HK-2 (cell line): ENCODE data around the gene DNAJC15.

Experiments
- DNase-seq: peaks from one replicate; pipeline ENCODE4 v3.0.0-alpha.2; 2018; ENCODE audit not compliant: unreplicated experiment

Gene DNAJC15

DNA sequence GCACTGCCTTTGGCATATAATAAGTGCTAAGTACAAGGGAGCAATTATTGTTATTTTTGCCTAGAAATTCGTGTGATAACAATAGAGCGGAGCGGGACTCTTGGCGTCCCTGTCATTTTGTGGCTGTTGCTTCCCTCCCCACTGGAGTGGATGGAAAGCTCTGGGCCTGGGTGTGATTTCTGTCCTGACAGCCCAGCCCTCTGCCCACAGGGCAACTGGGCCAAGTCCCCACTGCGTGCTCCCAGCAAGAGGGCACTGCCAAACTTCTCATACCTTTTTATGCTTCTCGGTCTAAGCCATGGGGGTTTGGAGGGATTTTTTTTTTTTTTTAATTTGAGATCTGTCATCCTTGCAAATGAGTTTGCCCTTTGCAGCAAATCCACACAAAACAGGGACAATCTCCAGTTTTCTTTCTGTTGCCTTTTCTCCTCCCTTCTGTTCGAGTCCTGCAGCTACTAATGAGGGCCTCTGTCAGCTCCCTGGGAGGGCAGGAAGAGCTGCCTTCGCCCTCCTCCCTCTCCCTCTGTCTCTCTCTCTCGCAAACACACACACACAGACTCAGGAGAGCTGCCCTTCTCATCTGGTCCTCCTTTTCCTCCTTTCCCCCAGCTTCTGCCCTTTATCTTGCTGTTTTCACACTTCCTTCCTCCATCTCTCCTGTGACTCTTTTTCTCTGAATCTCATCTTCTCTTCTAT lies 103.9 kb downstream of the DNAJC15 start:
- no peak for DNase-seq

DNA sequence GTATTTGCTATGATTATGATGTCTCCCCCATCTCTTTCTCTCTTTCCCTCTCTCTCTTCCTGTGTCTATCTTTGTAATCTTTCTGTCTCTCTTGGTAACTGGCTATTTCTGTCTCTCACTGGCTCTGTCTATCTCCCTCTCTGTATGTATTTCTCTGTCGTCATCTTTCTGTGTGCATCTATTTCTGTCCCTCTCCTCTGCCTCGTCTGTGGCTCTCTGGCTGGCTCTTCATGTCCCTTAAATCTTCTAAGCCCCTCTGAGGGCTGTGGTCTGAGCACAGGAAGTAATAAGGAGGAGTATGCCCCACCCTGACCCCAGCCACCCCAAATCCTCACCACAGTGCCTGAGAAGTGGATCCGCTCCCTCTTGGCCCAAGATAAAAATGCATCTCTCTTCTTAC lies 104.4 kb downstream of the DNAJC15 start:
- no peak for DNase-seq

DNA sequence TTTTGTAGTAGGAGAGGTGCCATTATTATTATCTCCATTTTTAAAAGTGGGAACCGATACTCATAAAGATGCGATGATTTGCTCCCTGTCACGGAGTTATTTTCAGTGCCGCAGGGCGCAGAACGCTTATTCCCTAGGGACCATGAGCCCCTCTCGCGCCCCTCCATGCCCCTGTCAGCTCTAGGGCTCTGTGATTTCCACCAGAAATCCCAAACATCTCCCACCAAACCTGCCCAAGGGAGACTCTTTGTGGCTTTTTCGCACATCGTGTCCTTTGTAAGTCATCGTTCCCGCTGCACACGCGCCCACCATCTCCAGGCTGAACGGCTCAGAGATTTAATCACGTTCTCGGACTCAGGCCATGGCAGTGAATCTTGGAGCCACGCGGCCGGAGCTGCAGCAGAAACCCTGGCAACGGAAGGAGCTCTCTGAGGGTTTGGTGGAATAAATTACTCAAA lies 105.1 kb downstream of the DNAJC15 start:
- no peak for DNase-seq

DNA sequence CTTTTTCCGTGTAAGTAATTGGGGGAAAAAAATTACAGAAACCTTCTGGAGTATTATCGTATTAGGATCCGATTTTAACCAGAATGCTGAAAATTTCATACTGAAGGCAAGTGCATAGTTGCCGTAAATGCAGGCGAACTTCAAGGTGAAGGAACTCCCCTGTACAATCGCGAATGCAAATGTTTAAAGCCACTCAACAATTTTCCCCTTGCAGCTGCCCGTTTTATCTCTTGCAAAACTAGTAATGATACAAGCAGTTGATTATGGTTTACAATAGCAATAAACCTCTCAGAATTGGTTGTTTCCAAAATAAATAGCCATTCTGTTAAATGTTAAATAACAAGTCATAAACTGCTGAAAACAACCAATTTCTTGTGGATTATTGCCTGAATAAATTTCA lies 105.7 kb downstream of the DNAJC15 start:
- DNase-seq: no peak

DNA sequence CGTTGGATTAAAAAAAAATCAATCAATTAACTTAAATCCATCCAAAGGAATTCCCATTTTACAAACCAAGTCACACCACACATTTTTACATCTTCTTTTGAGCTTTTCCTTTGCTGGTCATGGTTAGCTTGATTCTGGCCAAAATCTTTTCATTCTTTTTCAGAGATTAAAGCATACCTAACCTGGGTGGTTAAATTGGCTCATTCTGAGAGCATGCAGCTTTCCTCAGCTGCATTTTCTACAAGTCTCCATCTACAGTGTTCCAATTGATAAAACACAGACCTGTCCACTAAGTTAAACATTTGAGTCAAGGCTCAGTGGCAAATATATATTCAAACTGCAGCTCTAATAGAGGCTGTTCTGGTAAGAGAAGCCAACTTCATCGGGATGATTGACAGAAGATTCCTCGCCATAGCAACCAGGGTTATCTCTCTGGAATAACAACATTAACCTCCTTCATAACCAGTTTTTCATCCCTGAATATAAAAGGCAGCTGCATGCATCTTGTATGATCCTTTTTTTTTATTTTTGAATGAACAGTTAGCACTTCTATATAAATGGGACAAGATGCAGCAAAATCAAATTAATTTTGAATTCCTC lies 106.2 kb downstream of the DNAJC15 start:
- no peak for DNase-seq

DNA sequence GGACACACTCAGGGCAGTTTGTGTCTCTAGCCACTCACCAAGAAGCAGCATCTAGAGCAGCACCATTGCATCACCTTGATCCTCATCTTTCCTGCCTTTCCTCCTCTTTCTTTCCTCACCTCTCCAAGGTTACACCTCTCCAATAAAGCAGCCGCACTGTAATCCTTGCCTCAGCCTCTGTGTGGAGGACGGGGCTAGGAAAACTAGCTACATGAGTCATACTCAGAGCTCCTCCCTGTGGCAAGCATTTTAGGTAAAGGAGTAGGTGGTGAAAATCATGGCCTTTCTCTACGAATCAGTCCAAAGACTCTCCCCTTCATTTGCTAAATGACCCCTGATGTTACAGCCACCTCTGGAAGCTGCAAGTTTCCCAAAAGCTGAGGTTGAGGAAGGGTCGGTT lies 108.9 kb downstream of the DNAJC15 start:
- peak; percentile 3 for DNase-seq

DNA sequence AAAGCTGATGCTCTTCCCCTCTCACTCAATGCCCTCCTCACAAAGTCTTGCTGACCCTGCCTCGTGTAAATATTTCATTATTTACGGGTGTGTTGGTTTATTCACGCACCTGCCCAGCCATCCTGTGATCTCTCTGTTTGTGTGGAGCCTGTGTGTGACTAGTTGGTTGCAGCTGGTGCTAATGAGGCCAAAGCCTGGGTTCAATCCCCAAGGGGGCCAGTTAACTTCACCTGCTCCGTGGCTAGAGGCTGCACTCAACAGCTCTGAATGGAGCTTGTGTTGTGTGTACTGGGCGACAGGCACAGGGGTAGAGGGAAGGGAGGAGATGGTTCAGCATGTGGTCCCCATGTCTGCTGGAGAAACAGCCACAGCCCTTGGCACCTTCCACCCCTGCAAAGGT lies 109.5 kb downstream of the DNAJC15 start:
- DNase-seq: no peak

DNA sequence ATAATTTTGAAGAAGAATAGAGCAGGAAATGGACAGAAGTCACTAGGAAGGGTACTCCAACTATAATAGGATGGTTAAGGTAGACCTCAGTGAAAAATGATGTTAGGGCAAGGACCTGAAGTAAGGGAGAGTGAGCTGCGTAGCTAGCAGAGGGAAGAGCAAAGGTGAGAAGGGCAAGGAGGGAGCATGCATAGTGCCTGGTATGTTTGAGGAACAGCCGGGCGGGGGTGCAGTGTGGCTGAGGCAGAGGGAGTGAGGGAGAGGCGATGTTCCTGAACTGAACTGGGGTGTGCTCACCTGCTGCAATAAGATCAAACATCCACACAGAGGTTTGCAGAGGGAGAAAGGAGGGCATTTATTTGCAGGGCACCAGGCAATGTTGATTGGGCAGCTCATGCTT lies 110.4 kb downstream of the DNAJC15 start:
- no peak for DNase-seq

DNA sequence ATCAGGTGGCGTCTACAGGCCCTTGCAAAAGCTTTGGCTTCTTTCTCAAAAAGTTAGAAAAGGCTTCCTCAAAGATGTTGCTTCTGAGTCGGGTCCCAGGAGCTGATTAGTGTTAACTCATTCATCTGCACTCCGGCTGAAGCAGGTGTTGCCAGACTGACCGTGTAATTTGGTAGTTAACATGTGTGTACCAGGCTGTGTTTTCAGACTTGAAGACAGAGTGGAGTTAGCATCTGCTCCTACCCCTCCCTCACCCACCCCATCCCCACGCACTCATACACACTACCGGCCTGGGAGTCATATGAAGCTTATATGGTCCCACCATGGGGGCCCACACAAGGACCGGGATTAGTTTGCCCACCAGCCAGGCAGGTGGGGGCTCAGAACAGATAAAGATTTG lies 111.5 kb downstream of the DNAJC15 start:
- no peak for DNase-seq

DNA sequence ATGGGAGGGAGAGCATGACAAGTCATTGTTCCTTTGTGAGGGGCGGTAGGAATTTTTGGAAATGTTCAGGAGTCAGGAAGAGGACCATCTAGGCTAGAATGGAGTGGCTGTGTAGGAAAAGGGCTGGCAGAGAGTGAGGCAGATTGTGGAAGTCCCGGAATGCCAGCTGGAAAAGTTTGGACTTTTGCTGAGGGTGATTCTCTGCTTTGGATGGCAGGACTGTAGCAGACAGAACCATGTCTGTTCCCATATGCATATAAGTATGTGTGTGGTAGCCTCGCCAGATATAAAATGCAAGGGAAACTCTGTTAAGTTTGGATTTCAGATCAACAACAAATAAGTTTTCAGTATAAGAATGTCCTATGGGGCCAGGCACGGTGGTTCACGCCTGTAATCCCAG lies 112.1 kb downstream of the DNAJC15 start:
- no peak for DNase-seq

DNA sequence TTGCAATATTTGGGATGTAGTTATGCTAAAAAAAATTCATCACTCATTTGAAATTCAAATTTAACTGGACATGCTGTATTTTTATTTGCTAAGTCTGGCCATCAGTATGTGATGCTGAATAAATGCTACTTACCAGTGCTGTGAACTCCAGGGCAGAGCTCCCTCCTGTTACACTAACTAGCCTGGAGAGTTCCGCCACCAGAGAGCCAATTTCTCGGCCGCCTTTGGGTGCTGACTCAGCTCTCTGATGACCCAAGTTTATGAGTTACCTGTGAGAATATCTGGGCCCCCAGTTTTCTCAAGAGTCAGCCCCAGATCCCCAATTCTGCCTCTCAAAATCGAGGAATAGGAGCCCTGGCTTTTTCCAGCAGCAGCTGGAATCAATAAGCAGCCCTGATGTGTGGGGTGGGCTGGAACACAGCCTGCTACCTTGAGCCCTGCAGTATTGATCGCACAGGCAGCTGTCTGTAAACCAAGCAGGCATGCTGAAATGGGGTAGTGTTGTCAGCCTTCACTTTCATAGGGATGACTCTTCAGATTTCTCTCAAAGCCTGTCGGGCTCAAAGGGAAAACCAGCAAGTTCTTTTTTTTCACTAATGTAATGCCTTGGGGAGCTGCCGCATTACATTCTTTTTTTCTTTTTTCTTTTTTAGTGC lies 113.7 kb downstream of the DNAJC15 start:
- DNase-seq: no peak

DNA sequence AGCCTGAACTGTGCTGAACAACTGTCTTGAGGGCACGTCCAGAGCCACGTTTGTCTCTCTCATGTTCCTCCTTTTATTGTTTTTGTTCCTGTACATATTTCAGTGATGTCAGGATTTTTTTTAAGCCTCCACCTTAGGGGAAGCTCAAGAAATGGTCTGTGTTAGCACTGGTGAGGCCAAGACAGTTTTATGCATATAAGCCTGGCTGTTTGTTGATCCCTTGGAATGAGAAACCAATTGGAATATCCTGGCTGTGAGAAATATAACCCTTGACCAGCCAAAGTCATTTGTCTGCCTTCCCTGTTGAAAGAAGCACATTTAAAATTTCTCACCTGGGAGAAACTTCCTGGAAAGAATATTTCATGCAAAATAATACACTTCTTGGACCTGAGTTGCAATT lies 115.8 kb downstream of the DNAJC15 start:
- DNase-seq: no peak

DNA sequence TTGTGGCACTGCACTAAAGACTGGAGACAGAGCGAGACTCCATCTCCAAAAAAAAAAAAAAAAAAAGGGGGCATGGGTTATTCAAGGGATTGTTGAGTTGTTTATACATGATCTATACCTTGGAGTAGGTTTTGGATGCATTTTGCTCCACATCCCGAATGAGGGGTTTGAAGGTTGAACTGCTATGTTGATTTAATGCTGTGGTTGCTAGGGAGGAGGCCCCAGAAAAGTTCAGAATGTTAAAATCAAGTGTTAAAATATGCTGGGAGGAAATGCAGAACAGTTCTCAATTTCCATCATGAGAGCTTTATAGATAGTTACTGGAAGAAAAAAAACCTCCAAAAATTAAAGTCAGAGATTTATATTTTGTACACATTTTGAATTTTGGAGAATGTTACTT lies 116.5 kb downstream of the DNAJC15 start:
- DNase-seq: no peak

DNA sequence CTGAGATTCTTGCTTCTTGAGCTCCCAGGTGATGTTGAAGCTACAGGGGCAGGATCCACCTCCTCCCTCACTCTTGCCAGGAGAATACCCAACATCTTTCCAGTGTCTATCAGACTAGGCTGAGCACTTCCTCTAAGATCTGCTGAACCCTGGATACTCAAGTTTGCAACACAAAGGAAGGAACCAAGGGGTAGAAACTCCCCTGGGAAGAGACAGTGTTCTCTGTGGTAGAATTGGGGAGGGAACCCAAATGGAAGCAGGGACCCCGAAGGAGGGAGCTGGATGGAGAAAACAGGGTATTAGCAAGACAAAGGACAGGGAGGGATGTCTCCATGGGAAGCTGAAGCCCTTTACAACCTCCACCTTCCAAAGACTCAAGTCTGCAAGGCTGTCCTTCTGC lies 117.6 kb downstream of the DNAJC15 start:
- no peak for DNase-seq

DNA sequence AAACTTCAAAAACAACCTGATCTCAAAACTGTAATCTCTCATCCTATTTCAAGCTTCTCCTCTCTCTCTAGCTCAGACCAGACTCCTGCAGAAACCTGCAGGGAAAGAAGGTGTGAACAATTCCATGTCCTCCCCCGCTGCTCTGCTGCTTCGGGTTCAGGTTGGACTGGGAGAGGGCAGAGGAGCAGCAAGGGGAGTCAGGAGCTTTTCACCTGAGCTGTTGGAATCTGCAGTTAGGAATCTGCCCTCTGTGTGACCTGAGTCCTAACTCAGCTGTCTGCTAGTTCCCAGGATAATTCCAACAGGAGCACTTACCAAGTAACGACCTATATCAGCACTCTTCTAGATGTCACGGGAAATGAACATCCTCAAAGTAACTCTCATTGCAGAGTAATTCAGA lies 118.3 kb downstream of the DNAJC15 start:
- DNase-seq: no peak

DNA sequence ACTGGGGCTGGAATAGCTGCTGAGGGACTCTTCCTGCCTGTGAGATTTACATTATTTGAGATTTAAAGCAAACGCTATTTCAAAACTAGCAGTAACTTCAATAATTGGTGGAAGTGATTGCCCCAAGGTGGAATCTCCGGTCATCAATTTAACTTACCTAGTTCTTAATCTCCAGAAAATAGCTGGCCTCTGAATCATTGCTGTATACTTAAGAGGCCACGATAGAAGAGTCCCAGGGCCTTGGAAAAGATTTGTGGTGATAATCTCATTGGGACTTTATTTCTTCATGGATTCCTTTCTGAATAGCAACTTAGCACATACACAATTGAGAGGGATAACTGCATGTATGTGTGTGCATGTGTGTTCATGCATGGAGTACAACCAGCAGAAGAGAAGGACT lies 120.2 kb downstream of the DNAJC15 start:
- no peak for DNase-seq

DNA sequence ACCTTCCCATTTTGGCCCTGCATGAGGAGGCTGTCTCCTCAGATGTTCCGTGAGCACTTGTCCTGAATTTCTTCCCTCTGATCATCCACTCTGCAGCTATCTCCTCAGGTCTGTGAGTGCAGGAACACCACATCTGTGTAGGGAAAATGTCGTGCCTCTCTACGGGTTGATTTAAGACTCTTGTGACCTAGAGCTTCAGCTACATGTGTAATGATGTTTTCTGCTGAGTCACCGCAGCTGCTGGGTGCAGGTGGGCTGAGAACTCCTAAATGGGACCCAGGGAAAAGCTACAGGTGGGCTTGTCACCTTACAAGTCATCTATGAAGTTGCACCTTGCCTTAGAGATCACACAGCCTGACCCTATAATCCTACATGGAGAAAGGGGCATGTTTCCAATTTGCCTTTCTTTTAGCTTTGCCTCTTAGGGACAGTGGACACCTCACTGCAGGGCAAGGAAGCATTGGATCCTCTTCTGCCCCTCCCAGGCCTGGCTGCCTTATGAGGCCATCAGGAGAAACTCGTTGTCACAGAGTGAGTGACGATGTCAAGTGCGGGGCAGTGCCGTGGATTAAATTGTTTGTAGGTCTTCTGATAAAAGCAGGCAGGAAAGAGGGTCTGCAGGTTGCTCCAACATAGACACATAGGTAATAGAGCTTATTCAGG lies 122.3 kb downstream of the DNAJC15 start:
- DNase-seq: no peak

DNA sequence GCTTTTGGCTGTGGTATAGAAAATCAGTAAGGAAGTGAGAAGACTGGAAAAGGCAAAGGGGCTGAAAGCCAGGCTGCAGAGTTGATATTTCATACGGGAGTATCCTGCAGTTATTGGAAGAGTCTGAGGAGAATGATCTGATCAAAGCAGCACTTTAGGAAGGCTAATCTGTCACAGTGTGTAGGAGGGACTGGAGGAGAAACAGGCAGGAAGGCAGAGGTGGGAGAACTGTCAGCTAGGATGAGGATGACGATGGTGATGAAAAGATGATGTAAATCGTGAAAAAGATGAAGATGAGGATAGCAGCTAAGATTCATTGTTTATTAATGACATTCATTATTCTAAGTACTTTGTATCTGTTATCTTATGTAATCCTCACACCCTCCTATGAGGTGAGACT lies 123.0 kb downstream of the DNAJC15 start:
- DNase-seq: no peak

DNA sequence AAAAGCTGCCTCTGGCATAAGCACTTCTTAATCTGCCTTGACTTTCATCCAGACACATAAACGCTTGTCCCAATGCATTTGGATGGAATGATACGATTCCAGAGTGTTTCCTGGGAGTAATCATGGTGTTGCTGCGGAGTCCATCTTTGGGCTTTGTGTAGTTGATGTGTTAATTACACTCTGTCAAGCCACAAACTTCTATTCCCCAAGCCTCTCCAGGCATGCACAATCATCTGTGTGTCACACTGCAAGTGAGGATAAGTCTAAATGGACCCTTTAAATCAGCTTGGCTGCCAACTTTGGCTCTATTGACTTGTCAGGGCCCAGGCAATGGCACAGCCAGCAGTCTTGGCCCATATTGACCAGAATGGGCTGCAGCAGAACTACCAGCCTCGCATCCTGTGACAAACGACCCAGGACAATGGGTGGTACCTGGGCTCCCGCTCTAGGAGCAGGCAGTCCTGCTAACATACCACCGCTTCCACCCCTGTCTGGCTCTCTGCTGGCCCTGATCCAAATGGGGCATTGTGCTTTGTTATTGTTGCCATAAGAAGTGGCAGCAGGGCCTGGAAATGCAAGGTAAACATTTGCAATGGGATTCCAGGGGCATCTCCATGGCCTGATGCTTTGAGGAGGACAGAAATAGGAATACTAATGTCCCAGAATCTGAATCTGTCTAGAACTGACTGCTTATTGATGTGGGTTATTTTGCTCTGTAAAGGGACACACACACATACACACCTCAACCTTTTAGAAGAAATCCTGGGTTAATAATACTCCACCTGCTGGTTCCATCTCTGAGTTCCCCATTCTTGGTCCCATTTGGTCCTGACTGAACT lies 127.2 kb downstream of the DNAJC15 start:
- no peak for DNase-seq

DNA sequence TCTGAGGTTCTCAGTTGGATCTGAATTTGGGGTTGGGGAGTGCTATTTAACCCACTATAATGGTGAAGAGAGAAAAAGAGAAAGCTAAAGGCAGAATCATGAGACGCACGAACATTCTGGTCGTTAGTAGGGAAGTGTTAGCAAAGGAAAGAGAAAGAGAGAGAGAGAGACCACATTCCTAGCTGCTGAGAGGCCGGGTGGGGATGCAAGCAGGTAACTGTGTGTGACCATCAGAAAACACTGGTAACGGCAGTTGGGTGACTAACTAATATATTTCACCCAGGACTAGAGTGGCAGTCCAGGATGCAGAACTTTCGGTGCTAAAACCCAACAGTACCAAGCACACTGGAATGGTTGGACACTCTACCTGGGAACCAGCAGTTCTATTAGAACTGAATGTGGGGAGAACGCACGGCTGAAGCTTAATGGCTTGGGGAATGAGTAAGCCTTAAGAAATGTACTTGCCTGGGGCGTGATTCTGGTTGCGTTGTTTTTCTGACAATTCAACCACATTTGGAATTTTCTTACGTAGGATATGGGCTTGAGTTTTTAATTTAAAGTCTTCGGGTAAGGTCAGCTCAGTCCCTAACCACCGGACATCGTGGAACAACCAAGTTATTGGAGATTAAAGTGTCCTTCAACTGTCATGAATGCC lies 130.2 kb downstream of the DNAJC15 start:
- DNase-seq: peak; percentile 16

DNA sequence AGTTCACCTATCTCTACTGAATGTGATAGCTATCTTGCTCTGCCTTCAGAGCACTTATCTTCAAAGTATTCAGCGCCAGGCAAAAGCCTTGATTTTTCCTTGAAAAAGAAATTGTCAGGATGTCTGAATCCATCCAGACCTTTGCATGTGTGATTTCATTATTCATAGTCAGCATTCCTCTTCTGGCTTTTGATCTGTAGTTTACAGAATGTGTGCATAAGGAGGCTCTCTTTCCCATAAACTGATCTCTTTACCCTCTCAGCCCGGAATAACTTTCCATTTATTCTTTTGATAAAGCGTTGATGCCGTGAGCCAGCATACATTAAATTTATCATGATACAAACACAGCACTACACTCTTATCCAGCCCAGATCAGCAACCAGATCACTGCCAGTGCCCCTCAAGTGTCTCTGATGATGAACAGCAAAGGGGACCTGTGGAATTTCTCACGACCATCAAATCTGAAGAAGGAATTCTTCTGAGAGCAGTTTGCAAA lies 130.8 kb downstream of the DNAJC15 start:
- no peak for DNase-seq
